CD14-positive monocyte (primary cell): ENCODE data around the gene MAFF. TPM values are rescaled to one million over a fixed set of nuclear protein-coding genes. Genes with fewer than 3 reads are reported as not detected.
A peak's percentile ranks its signal among the peaks of the same experiment; 100 is the strongest.

Source experiments
- DNase-seq, 3 donors: peaks; one replicate each; pipeline ENCODE4 v3.0.0-alpha.2; 2011 to 2022
- H2AFZ ChIP-seq: 2 replicates; pipeline ENCODE4 v1.6.0; 2012; ENCODE audit warnings: mild to moderate bottlenecking, low read depth, low read length, inconsistent platforms; ENCODE audit not compliant: insufficient read depth, poor library complexity, severe bottlenecking
- H3K27ac ChIP-seq, 2 donors: 1 replicate in 1 of 2; 2 replicates in 1 of 2; pipeline ENCODE4 v1.5.1; 2012 to 2013; ENCODE audit warnings: low read length in 2 of 2, control low read depth in 1 of 2, inconsistent platforms in 1 of 2, low read depth in 1 of 2, mild to moderate bottlenecking in 1 of 2
- H3K27me3 ChIP-seq, 2 donors: one replicate each; pipeline versions ENCODE4 v1.6.0 to v1.6.1; 2011 to 2013; ENCODE audit warnings: low read length in 2 of 2; ENCODE audit not compliant: control insufficient read depth in 2 of 2, insufficient read depth in 2 of 2
- H3K36me3 ChIP-seq, 2 donors: replicated peaks in 1 of 2; 1 replicate in 1 of 2; 2 replicates in 1 of 2; pipeline versions ENCODE4 v1.5.1 to v1.6.1; 2012 to 2013; ENCODE audit warnings: low read length in 2 of 2, control low read depth in 1 of 2, inconsistent platforms in 1 of 2, mild to moderate bottlenecking in 1 of 2; ENCODE audit not compliant: insufficient read depth in 2 of 2, control insufficient read depth in 1 of 2
- H3K4me1 ChIP-seq, 2 donors: 1 replicate in 1 of 2; 2 replicates in 1 of 2; pipeline versions ENCODE4 v1.5.1 to v1.6.1; 2012 to 2013; ENCODE audit warnings: low read length in 2 of 2, control low read depth in 1 of 2, inconsistent platforms in 1 of 2, mild to moderate bottlenecking in 1 of 2, moderate library complexity in 1 of 2; ENCODE audit not compliant: insufficient read depth in 2 of 2, control insufficient read depth in 1 of 2
- H3K4me2 ChIP-seq: replicated peaks from 2 replicates; pipeline ENCODE3; 2012; ENCODE audit warnings: low read length, moderate library complexity, mild to moderate bottlenecking; ENCODE audit not compliant: poor library complexity, severe bottlenecking; ENCODE audit errors: extremely low read depth
- H3K4me3 ChIP-seq, 3 experiments: fragments of 200-600 bp in 1 of 3; sonication (generic) in 1 of 3; replicated peaks in 1 of 3; 1 replicate in 2 of 3; 2 replicates in 1 of 3; pipeline ENCODE4 v1.5.1; 2011 to 2013; ENCODE audit warnings: low read length in 3 of 3, mild to moderate bottlenecking in 3 of 3, control low read depth in 2 of 3, low read depth in 2 of 3, inconsistent platforms in 1 of 3, moderate library complexity in 1 of 3
- H3K79me2 ChIP-seq: 2 replicates; pipeline ENCODE4 v1.6.0; 2012; ENCODE audit warnings: mild to moderate bottlenecking, control low read depth, inconsistent platforms, low read length, moderate library complexity; ENCODE audit not compliant: insufficient read depth
- H3K9ac ChIP-seq: 2 replicates; pipeline ENCODE4 v1.6.0; 2017; ENCODE audit warnings: low read length, mild to moderate bottlenecking; ENCODE audit not compliant: insufficient read depth, poor library complexity, severe bottlenecking
- H3K9me3 ChIP-seq, 2 donors: replicated peaks in 1 of 2; 1 replicate in 1 of 2; 2 replicates in 1 of 2; pipeline versions ENCODE4 v1.5.1 to v1.6.1; 2012 to 2013; ENCODE audit warnings: low read length in 2 of 2, control low read depth in 1 of 2; ENCODE audit not compliant: control insufficient read depth in 1 of 2, insufficient read depth in 1 of 2
- H4K20me1 ChIP-seq: 2 replicates; pipeline ENCODE4 v1.6.0; 2012; ENCODE audit warnings: mild to moderate bottlenecking, low read length, control low read depth, moderate library complexity; ENCODE audit not compliant: insufficient read depth
- H3K27ac Mint-ChIP-seq, 7 donors: one replicate each; pipeline ENCODE4 v1.8.0; 2020; ENCODE audit warnings: mild to moderate bottlenecking in 7 of 7, mixed read lengths in 7 of 7, moderate library complexity in 6 of 7, inconsistent platforms in 2 of 7
- H3K27me3 Mint-ChIP-seq, 3 donors: one replicate each; pipeline ENCODE4 v1.8.0; 2021 to 2022; ENCODE audit warnings: low read depth in 3 of 3, mild to moderate bottlenecking in 3 of 3, mixed read lengths in 3 of 3, moderate library complexity in 3 of 3, inconsistent platforms in 1 of 3
- H3K36me3 Mint-ChIP-seq, 2 donors: one replicate each; pipeline ENCODE4 v1.8.0; 2020; ENCODE audit warnings: mixed read lengths in 2 of 2, inconsistent platforms in 1 of 2, mild to moderate bottlenecking in 1 of 2
- H3K4me1 Mint-ChIP-seq: one replicate; pipeline ENCODE4 v1.8.0; 2020; ENCODE audit warnings: mild to moderate bottlenecking, mixed read lengths
- H3K4me3 Mint-ChIP-seq, 2 donors: one replicate each; pipeline ENCODE4 v1.8.0; 2020; ENCODE audit warnings: mild to moderate bottlenecking in 2 of 2, mixed read lengths in 2 of 2, moderate library complexity in 1 of 2
- H3K9me3 Mint-ChIP-seq, 7 donors: one replicate each; pipeline ENCODE4 v1.8.0; 2020 to 2022; ENCODE audit warnings: mixed read lengths in 7 of 7, mild to moderate bottlenecking in 6 of 7, moderate library complexity in 6 of 7, inconsistent platforms in 2 of 7
- CTCF ChIP-seq: fragments of 200-600 bp; IDR thresholded peaks from one replicate; pipeline ENCODE4 v1.8.0; 2022; ENCODE audit warnings: antibody characterized with exemption, mild to moderate bottlenecking
- WGBS: methylation state at CpG from one replicate; pipeline ENCODE4 v1.1.5; 2013; ENCODE audit warnings: missing lambda C conversion rate; ENCODE audit not compliant: insufficient coverage; 5-methylcytosine and 5-hydroxymethylcytosine counted together
- intact Hi-C, 2 donors: fragments of 100-400 bp; cut with micrococcal nuclease; formaldehyde crosslinking; loops; one replicate each; pipeline versions ENCODE4 v1.15.0 to v1.15.1; 2023
- polyA plus RNA-seq, 3 donors: library from polyadenylated mRNA; depleted of rRNA in 1 of 3; unstranded in 2 of 3; stranded (reverse) in 1 of 3; fragments of 300-500 nt in 2 of 3; fragments of >200 nt in 1 of 3; fragmentation: Illumina TruSeq in 2 of 3; gene quantifications; 1 replicate in 2 of 3; 2 replicates in 1 of 3; pipeline ENCODE4 v1.2.3, GENCODE V29; 2012 to 2021

The MAFF gene
- polyA plus RNA-seq, 3 donors, result 1.5 to 67.3 (median 2.0) TPM

- Histone ChIP-seq H3K4me1 (peaks cover 34 to 52% of the 10 kb centered on the region in 2 donors), H3K27me3 (peaks cover 0 to 3% of the 10 kb centered on the region in 2 donors), H3K9me3 (no peaks in the 10 kb centered on the region), H3K4me3 (no peak overlapping the region), H3K27ac (no peak overlapping the region), H2AFZ (no peak overlapping the region), H3K9ac (no peak overlapping the region), H4K20me1 (peaks cover 16% of the 10 kb centered on the region), H3K4me2 (no peak overlapping the region), H3K79me2 (no peaks in the 10 kb centered on the region), H3K36me3 (no peaks in the 10 kb centered on the region)
- 100% methylated on average over 7 of the region's 11 CpGs for WGBS
- intact Hi-C loops, result no loop called here
- Mint-ChIP-seq H3K4me1 (peaks cover 36% of the 10 kb centered on the region), H3K9me3 (peaks cover 0 to 5% (median 3%) of the 10 kb centered on the region in 7 donors), H3K27me3 (peaks cover 3 to 13% (median 11%) of the 10 kb centered on the region in 3 donors), H3K27ac (peak overlapping the region in 5 of 7 donors; percentile 15 to 75 (median 46)), H3K4me3 (peak overlapping the region in 1 of 2 donors; percentile 46), H3K36me3 (peaks cover 7 to 11% of the 10 kb centered on the region in 2 donors)
- no peak for TF ChIP-seq CTCF
- DNase-seq, result no peak
Observed at GRCh38 chr22:38215156-38216038, 13.6 kb downstream of the MAFF start.

- Mint-ChIP-seq H3K36me3 (peaks cover 20 to 40% of the 10 kb centered on the region in 2 donors), H3K27me3 (peaks cover 3 to 12% (median 12%) of the 10 kb centered on the region in 3 donors), H3K4me1 (peaks cover 23% of the 10 kb centered on the region), H3K4me3 (no peak overlapping the region), H3K9me3 (peaks cover 1 to 5% (median 3%) of the 10 kb centered on the region in 7 donors), H3K27ac (peak overlapping the region in 1 of 7 donors; percentile 62)
- intact Hi-C loops, result no loop called here
- Histone ChIP-seq H3K4me3 (no peak overlapping the region), H3K36me3 (peaks cover 10 to 14% of the 10 kb centered on the region in 2 donors), H3K9ac (peak overlapping the region; percentile 15), H3K27me3 (peaks cover 0 to 3% of the 10 kb centered on the region in 2 donors), H3K79me2 (no peaks in the 10 kb centered on the region), H2AFZ (no peak overlapping the region), H3K9me3 (no peaks in the 10 kb centered on the region), H3K27ac (no peak overlapping the region), H4K20me1 (peaks cover 2% of the 10 kb centered on the region), H3K4me1 (peaks cover 20 to 36% of the 10 kb centered on the region in 2 donors), H3K4me2 (no peak overlapping the region)
- no peak for TF ChIP-seq CTCF
- peak in 1 of 3 donors; percentile 70 for DNase-seq
- WGBS, result 81% methylated on average over 15 of the region's 25 CpGs
Observed at GRCh38 chr22:38218661-38219622, 17.1 kb downstream of the MAFF start.
